ENCODE results near the gene MCM7.

MCM7 gene

DNA sequence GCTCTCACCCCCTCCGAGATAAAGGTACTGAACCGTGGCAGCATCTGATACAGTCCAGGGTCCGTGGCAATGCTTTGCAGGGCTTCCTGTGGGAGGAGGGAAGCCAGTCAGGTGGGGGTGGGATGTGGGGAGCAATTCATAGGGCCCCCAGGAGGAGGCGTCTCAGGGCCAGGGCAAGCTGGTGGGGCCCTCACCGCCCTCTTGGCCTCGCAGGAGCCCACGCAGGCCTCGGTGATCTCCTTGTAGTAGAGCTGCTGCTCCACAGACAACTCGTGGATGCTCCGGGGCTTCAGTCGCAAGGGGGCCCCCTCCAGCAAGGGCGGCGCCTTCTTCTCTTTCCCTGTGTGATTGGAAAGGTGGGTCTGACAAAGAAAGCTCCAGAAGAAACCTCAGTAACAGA, 10.7 kb upstream of the MCM7 start:
- DNase-seq (ENCODE audit: low spot score): no peak
- TF ChIP-seq CTCF (IDR thresholded peaks at IDR 0.05; ENCODE audit: extremely low read depth, insufficient read depth, missing control alignments): no peak
- in situ Hi-C loops (cut with MboI; ENCODE audit: low pct_unique_long_range_greater_than_20kb, low sequenced_read_pairs, unreplicated experiment): no loop called here

DNA sequence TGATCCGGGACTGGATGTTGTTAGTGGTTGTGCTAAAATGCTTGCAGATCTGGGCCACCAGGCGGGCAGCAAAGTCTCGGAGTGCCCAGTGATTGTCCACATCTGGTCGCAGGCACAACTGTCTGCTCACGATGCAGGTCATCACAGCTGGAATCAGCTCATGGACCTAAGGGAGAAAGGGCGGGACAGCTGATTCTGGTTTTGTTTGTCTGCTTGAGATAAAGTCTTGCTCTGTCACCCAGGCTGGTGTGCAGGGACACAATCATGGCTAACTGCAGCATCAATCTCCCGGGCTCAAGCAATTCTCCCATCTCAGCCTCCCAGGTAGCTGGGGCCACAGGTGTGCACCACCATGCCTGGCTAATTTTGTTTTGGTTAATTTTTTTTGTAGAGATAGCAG, 10.0 kb upstream of the MCM7 start:
- no peak for DNase-seq (ENCODE audit: low spot score)
- no peak for TF ChIP-seq CTCF (IDR thresholded peaks at IDR 0.05; ENCODE audit: extremely low read depth, insufficient read depth, missing control alignments)
- in situ Hi-C loops (cut with MboI; ENCODE audit: low pct_unique_long_range_greater_than_20kb, low sequenced_read_pairs, unreplicated experiment): no loop called here

DNA sequence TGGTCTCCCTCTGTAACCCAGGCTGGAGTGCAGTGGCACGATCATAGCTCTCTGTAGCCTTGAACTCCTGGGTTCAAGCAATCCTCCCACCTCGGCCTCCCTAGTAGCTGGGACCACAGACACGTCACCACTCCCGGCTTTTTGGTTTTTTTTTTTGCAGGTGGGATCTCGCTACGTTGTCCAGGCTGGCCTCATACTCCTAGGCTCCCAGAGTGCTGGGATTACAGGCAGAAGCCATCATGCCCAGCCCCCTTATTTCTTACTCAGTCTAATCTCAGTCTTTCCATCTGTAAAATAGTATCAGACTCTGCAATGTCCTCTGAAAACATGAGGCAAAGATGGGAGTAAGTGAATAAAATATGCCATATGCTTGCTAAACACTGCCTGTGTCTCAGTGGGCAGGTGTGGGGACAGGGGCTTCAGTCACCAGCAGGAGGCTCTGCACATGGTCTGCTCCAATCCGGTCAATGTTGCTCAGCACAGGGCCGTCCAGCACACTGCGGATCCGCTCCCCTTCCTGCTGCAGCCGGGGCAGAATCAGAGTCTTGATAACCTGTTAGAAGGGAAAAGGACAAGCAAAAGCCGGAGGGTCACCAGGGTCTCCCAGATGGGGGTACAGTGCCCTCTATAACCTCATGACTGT, 8.4 kb upstream of the MCM7 start:
- no peak for TF ChIP-seq CTCF (IDR thresholded peaks at IDR 0.05; ENCODE audit: extremely low read depth, insufficient read depth, missing control alignments)
- DNase-seq (ENCODE audit: low spot score): no peak

GRCh38 chr7:100107890-100108289, 6.7 kb upstream of the MCM7 start:
- no peak for DNase-seq (ENCODE audit: low spot score)
- in situ Hi-C loops (cut with MboI; ENCODE audit: low pct_unique_long_range_greater_than_20kb, low sequenced_read_pairs, unreplicated experiment): no loop called here

More for the DNA sequence above, 8.4 kb upstream of the MCM7 start:
- in situ Hi-C loops (cut with MboI; ENCODE audit: low pct_unique_long_range_greater_than_20kb, low sequenced_read_pairs, unreplicated experiment): no loop called here

DNA sequence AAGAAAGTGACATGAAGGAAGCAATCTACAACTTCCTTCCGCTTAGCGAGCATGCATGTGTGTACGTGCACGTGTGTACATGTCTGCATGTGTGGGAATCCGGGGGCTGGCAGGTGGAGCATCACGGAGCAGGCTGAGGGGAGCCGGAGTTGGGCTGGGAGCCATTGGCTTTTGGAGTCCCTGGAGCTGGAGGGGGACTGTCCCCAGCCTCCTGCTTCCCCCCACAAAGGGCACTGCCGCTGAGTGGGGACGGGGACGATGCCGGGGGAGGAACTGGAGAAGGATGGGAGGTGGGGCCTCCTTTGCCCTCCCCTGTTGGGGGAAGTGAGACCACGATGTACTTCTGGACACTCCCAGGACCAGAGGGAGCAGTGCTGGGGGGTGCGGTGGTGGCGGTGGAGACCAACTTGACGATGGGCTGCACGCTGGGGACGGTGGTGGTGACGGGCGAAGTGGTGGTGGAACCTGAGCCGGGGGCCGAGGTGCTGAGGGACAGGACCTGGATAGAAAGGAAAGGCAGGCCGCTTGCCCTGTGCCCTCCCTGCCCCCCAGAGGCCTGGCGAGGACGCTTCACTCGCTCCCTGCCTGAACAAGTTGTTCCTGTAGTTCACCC, 6.0 kb upstream of the MCM7 start:
- no peak for TF ChIP-seq CTCF (IDR thresholded peaks at IDR 0.05; ENCODE audit: extremely low read depth, insufficient read depth, missing control alignments)
- in situ Hi-C loops (cut with MboI; ENCODE audit: low pct_unique_long_range_greater_than_20kb, low sequenced_read_pairs, unreplicated experiment): no loop called here
- no peak for DNase-seq (ENCODE audit: low spot score)

More at GRCh38 chr7:100107890-100108289, 6.7 kb upstream of the MCM7 start:
- no peak for TF ChIP-seq CTCF (IDR thresholded peaks at IDR 0.05; ENCODE audit: extremely low read depth, insufficient read depth, missing control alignments)

DNA sequence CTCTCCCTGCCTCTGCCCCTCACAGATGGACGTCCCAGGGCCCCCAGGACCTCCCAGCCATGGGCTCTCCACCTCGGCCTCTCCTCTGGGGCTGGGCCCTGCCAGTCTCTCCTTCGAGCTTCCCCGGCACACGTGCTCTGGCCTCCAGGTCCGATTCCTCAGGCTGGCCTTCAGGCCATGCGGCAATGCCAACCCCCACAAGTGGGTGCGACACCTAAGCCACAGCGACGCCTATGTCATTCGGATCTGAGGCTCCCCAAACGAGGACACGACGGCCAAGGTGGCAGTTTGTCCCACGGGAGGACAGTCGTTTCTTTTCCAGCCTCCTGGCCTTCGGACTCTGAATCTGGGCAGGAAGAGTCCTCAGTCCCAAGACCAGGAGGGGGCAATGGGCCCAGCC, 5.4 kb upstream of the MCM7 start:
- no peak for DNase-seq (ENCODE audit: low spot score)
- TF ChIP-seq CTCF (IDR thresholded peaks at IDR 0.05; ENCODE audit: extremely low read depth, insufficient read depth, missing control alignments): no peak
- in situ Hi-C loops (cut with MboI; ENCODE audit: low pct_unique_long_range_greater_than_20kb, low sequenced_read_pairs, unreplicated experiment): no loop called here

Data from GM13977 (cell line).